Measurements from ENCODE around the gene CYP26B1. TPM values are rescaled to one million over a fixed set of nuclear protein-coding genes. Genes with fewer than 3 reads are reported as not detected.

The CYP26B1 gene
- total and polyA plus RNA-seq, 4 donors: 1.1 to 4.7 (median 2.4) TPM

- 20 to 22% methylated on average over 44 to 50 of the region's 50 CpGs for WGBS, 2 donors
These were observed 4.9 kb downstream of the CYP26B1 start for GRCh38 chr2:72142570-72143440.

GRCh38 chr2:72141881-72142451 is 5.7 kb downstream of the CYP26B1 start:
- H3K4me1 ChIP-seq (ENCODE audit: control insufficient read depth in 5 of 5, insufficient read depth in 5 of 5, low read length in 5 of 5): peaks cover 0 to 44% (median 19%) of the 10 kb centered on the region in 5 donors
- no peak overlapping the region for H3K27ac ChIP-seq (ENCODE audit: low read depth in 1 of 2, low read length in 1 of 2)
- no peaks in the 10 kb centered on the region for H3K36me3 ChIP-seq (ENCODE audit: control insufficient read depth in 4 of 4, insufficient read depth in 4 of 4, low read length in 4 of 4)
- H3K9ac ChIP-seq (ENCODE audit: insufficient read depth in 1 of 2, low read length in 2 of 2): no peak overlapping the region
- H3K9me3 ChIP-seq (ENCODE audit: control insufficient read depth in 4 of 4, insufficient read depth in 3 of 4, low read length in 3 of 4): peaks cover 0 to 6% (median 0%) of the 10 kb centered on the region in 4 donors
- H3K27me3 ChIP-seq (ENCODE audit: control insufficient read depth in 3 of 3, insufficient read depth in 3 of 3, low read length in 2 of 3): peaks cover 0 to 31% (median 25%) of the 10 kb centered on the region in 3 donors
- no peak overlapping the region for H3K4me3 ChIP-seq
- no peak for DNase-seq
- ATAC-seq (ENCODE audit: insufficient read depth, low FRiP score): no peak
- TF ChIP-seq CTCF (IDR thresholded peaks at IDR 0.05; ENCODE audit: control extremely low read depth, extremely low read depth): no peak
- WGBS, 2 donors: 87 to 96% methylated on average over 13 of the region's 13 CpGs

More at GRCh38 chr2:72142570-72143440, 4.9 kb downstream of the CYP26B1 start:
- Histone ChIP-seq H3K9me3 (ENCODE audit: control insufficient read depth in 4 of 4, insufficient read depth in 3 of 4, low read length in 3 of 4) (peaks cover 0 to 6% (median 0%) of the 10 kb centered on the region in 4 donors), H3K36me3 (ENCODE audit: control insufficient read depth in 4 of 4, insufficient read depth in 4 of 4, low read length in 4 of 4) (no peaks in the 10 kb centered on the region), H3K27ac (ENCODE audit: low read depth in 1 of 2, low read length in 1 of 2) (no peak overlapping the region), H3K27me3 (ENCODE audit: control insufficient read depth in 3 of 3, insufficient read depth in 3 of 3, low read length in 2 of 3) (peaks cover 4 to 33% (median 29%) of the 10 kb centered on the region in 3 donors), H3K4me1 (ENCODE audit: control insufficient read depth in 5 of 5, insufficient read depth in 5 of 5, low read length in 5 of 5) (peaks cover 0 to 46% (median 19%) of the 10 kb centered on the region in 5 donors), H3K4me3 (no peak overlapping the region), H3K9ac (ENCODE audit: insufficient read depth in 1 of 2, low read length in 2 of 2) (no peak overlapping the region)
- TF ChIP-seq CTCF (IDR thresholded peaks at IDR 0.05; ENCODE audit: control extremely low read depth, extremely low read depth): no peak
- peak; percentile 81 to 92 (median 83) for DNase-seq
- no peak for ATAC-seq (ENCODE audit: insufficient read depth, low FRiP score)

- no peaks in the 10 kb centered on the region for H3K36me3 ChIP-seq (ENCODE audit: control insufficient read depth in 4 of 4, insufficient read depth in 4 of 4, low read length in 4 of 4)
- H3K27me3 ChIP-seq (ENCODE audit: control insufficient read depth in 3 of 3, insufficient read depth in 3 of 3, low read length in 2 of 3): peaks cover 0 to 23% (median 16%) of the 10 kb centered on the region in 3 donors
- H3K27ac ChIP-seq (ENCODE audit: low read depth in 1 of 2, low read length in 1 of 2): no peak overlapping the region
- H3K4me1 ChIP-seq (ENCODE audit: control insufficient read depth in 5 of 5, insufficient read depth in 5 of 5, low read length in 5 of 5): peaks cover 0 to 38% (median 12%) of the 10 kb centered on the region in 5 donors
- no peak for TF ChIP-seq CTCF (IDR thresholded peaks at IDR 0.05; ENCODE audit: control extremely low read depth, extremely low read depth)
- H3K4me3 ChIP-seq: no peak overlapping the region
- no peak overlapping the region for H3K9ac ChIP-seq (ENCODE audit: insufficient read depth in 1 of 2, low read length in 2 of 2)
- no peak for DNase-seq
- ATAC-seq (ENCODE audit: insufficient read depth, low FRiP score): no peak
- H3K9me3 ChIP-seq (ENCODE audit: control insufficient read depth in 4 of 4, insufficient read depth in 3 of 4, low read length in 3 of 4): no peaks in the 10 kb centered on the region
- WGBS, 2 donors: 91% methylated on average over 5 of the region's 5 CpGs
These were observed 6.5 kb downstream of the CYP26B1 start for GRCh38 chr2:72141032-72141645.
